ELR (cell line): ENCODE data around the gene RPL12.

ENCODE experiments used
- DNase-seq: peaks from one replicate; pipeline ENCODE4 v3.0.0-alpha.2; 2015; ENCODE audit warnings: low read depth

Gene RPL12

GRCh38 chr9:127438394-127438793 is 12.8 kb downstream of the RPL12 start:
- DNase-seq = no peak

- peak; percentile 23 for DNase-seq
Observed at GRCh38 chr9:127437497-127438264, 13.5 kb downstream of the RPL12 start.

GRCh38 chr9:127430415-127430814 is 20.8 kb downstream of the RPL12 start:
- no peak for DNase-seq

- no peak for DNase-seq
Observed at GRCh38 chr9:127428348-127428747, 22.9 kb downstream of the RPL12 start.

- DNase-seq = peak; percentile 23
Observed at GRCh38 chr9:127426756-127427155, 24.4 kb downstream of the RPL12 start.

- no peak for DNase-seq
Observed at GRCh38 chr9:127424676-127424999, 26.6 kb downstream of the RPL12 start.

- DNase-seq = peak; percentile 94
Observed at GRCh38 chr9:127423934-127424675, 27.1 kb downstream of the RPL12 start, which contains the start of gene ZNF79. Gene ZNF79 (plus strand): TSS chr9:127424382. CDS start chr9:127424788, 406 bp downstream.

GRCh38 chr9:127423476-127423933 is 27.7 kb downstream of the RPL12 start:
- no peak for DNase-seq

GRCh38 chr9:127422787-127423186 is 28.4 kb downstream of the RPL12 start:
- DNase-seq = no peak

- DNase-seq = no peak
Observed at GRCh38 chr9:127422133-127422782, 28.9 kb downstream of the RPL12 start.

GRCh38 chr9:127421057-127421456 is 30.1 kb downstream of the RPL12 start:
- no peak for DNase-seq

GRCh38 chr9:127419348-127419747 is 31.9 kb downstream of the RPL12 start:
- no peak for DNase-seq

GRCh38 chr9:127418037-127418471 is 33.2 kb downstream of the RPL12 start:
- peak; percentile 27 for DNase-seq

- peak; percentile 95 for DNase-seq
Observed at GRCh38 chr9:127417131-127418036, 33.8 kb downstream of the RPL12 start.

- no peak for DNase-seq
Observed at GRCh38 chr9:127415657-127416056, 35.5 kb downstream of the RPL12 start.

GRCh38 chr9:127415141-127415540 is 36.1 kb downstream of the RPL12 start:
- DNase-seq = no peak

GRCh38 chr9:127411122-127411521 is 40.1 kb downstream of the RPL12 start:
- no peak for DNase-seq

GRCh38 chr9:127407492-127407843 is 43.7 kb downstream of the RPL12 start:
- DNase-seq = no peak

GRCh38 chr9:127406799-127407491 is 44.3 kb downstream of the RPL12 start:
- DNase-seq = no peak

- DNase-seq = no peak
Observed at GRCh38 chr9:127405344-127406125, 45.7 kb downstream of the RPL12 start.
